IMR-90 (cell line): ENCODE results near the gene LRRC2. TPM values are rescaled to one million over a fixed set of nuclear protein-coding genes. Genes with fewer than 3 reads are reported as not detected.

ENCODE experiments used
- ATAC-seq: fragments of 200-7000 bp; cut with Tn5 transposase; 2 replicates; pipeline ENCODE4 v1.9.1; 2020; ENCODE audit warnings: low read depth, mild to moderate bottlenecking, moderate library complexity
- BruUV-seq: library from RNA; stranded (reverse); fragments of 400-500 nt; replicated peaks from 2 replicates; lab custom pipeline; 2021; lab: Mats Ljungman, UMichigan
- CTCF ChIA-PET: fragments of 300-600 bp; formaldehyde crosslinking; extraction: SDS; loops from one replicate; lab custom pipeline; 2021; ENCODE audit warnings: antibody characterized with exemption; lab: Yijun Ruan, JAX
- POLR2A ChIA-PET: fragments of 300-600 bp; sonication (Branson Sonifier 250); formaldehyde crosslinking; loops from one replicate; lab custom pipeline; 2022; ENCODE audit warnings: antibody characterized with exemption; ENCODE audit not compliant: unreplicated experiment; lab: Charles Lee
- DNase-seq: peaks from one replicate; pipeline ENCODE4 v3.0.0; 2013
- H2AFZ ChIP-seq: replicated peaks from 2 replicates; pipeline ENCODE3; 2013; ENCODE audit warnings: low read length, mild to moderate bottlenecking; ENCODE audit not compliant: poor library complexity
- H2AK5ac ChIP-seq: 2 replicates; pipeline ENCODE4 v1.6.1; 2013; ENCODE audit warnings: low read depth, low read length, inconsistent platforms
- H2AK9ac ChIP-seq: replicated peaks from 2 replicates; pipeline ENCODE3; 2013; ENCODE audit warnings: mild to moderate bottlenecking, low read depth, low read length, moderate library complexity; ENCODE audit not compliant: poor library complexity
- H2BK120ac ChIP-seq: 2 replicates; pipeline ENCODE4 v1.6.1; 2013; ENCODE audit warnings: low read depth, low read length, inconsistent platforms
- H2BK15ac ChIP-seq: 3 replicates; pipeline ENCODE4 v1.6.1; 2013; ENCODE audit warnings: low read depth, low read length, inconsistent platforms
- H2BK20ac ChIP-seq: 2 replicates; pipeline ENCODE4 v1.6.1; 2013; ENCODE audit warnings: low read depth, mild to moderate bottlenecking, inconsistent platforms, low read length, moderate library complexity
- H2BK5ac ChIP-seq: 2 replicates; pipeline ENCODE4 v1.6.1; 2013; ENCODE audit warnings: mild to moderate bottlenecking, low read depth, low read length, inconsistent platforms; ENCODE audit not compliant: poor library complexity, severe bottlenecking
- H3K14ac ChIP-seq: replicated peaks from 2 replicates; pipeline ENCODE4 v1.6.1; 2013; ENCODE audit warnings: low read depth, low read length, inconsistent platforms
- H3K18ac ChIP-seq: 2 replicates; pipeline ENCODE4 v1.6.1; 2013; ENCODE audit warnings: low read depth, low read length, control low read depth
- H3K23ac ChIP-seq: 2 replicates; pipeline ENCODE4 v1.6.1; 2013; ENCODE audit warnings: low read depth, low read length, inconsistent platforms
- H3K27ac ChIP-seq: 2 replicates; pipeline ENCODE4 v1.5.1; 2013; ENCODE audit warnings: mild to moderate bottlenecking, control low read depth, low read length; ENCODE audit not compliant: insufficient read depth
- H3K27me3 ChIP-seq: 2 replicates; pipeline ENCODE4 v1.6.1; 2013; ENCODE audit warnings: low read length; ENCODE audit not compliant: control insufficient read depth, insufficient read depth
- H3K36me3 ChIP-seq: 2 replicates; pipeline ENCODE4 v1.6.1; 2013; ENCODE audit warnings: low read length, mixed read lengths; ENCODE audit not compliant: control insufficient read depth, insufficient read depth
- H3K4ac ChIP-seq: 2 replicates; pipeline ENCODE4 v1.6.1; 2013; ENCODE audit warnings: low read depth, low read length, inconsistent platforms
- H3K4me1 ChIP-seq: 2 replicates; pipeline ENCODE4 v1.6.1; 2013; ENCODE audit warnings: low read length, mixed read lengths; ENCODE audit not compliant: control insufficient read depth, insufficient read depth
- H3K4me2 ChIP-seq: 2 replicates; pipeline ENCODE4 v1.6.1; 2013; ENCODE audit warnings: low read depth, mild to moderate bottlenecking, control low read depth, low read length, moderate library complexity
- H3K4me3 ChIP-seq: 2 replicates; pipeline ENCODE4 v1.5.1; 2013; ENCODE audit warnings: low read depth, mild to moderate bottlenecking, control low read depth, low read length, moderate library complexity; ENCODE audit not compliant: insufficient read depth
- H3K56ac ChIP-seq: 2 replicates; pipeline ENCODE4 v1.6.1; 2013; ENCODE audit warnings: low read length, inconsistent platforms; ENCODE audit not compliant: insufficient read depth; ENCODE audit errors: extremely low read depth
- H3K79me1 ChIP-seq, 2 experiments: 2 replicates each; pipeline ENCODE4 v1.6.1; 2013; ENCODE audit warnings: low read length in 2 of 2, inconsistent platforms in 1 of 2, low read depth in 1 of 2
- H3K9ac ChIP-seq: 2 replicates; pipeline ENCODE4 v1.6.1; 2013; ENCODE audit warnings: low read depth, low read length, control low read depth
- H3K9me1 ChIP-seq: 2 replicates; pipeline ENCODE4 v1.6.1; 2013; ENCODE audit warnings: low read length, inconsistent platforms; ENCODE audit not compliant: insufficient read depth
- H3K9me3 ChIP-seq: 2 replicates; pipeline ENCODE4 v1.6.1; 2013; ENCODE audit warnings: low read length; ENCODE audit not compliant: control insufficient read depth, insufficient read depth
- H4K20me1 ChIP-seq: 2 replicates; pipeline ENCODE4 v1.6.1; 2013; ENCODE audit warnings: low read length, inconsistent platforms; ENCODE audit not compliant: insufficient read depth
- H4K5ac ChIP-seq: 2 replicates; pipeline ENCODE4 v1.6.1; 2013; ENCODE audit warnings: mild to moderate bottlenecking, low read depth, low read length, control low read depth
- H4K8ac ChIP-seq, 2 experiments: 2 replicates each; pipeline ENCODE4 v1.6.1; 2013; ENCODE audit warnings: low read depth in 2 of 2, low read length in 2 of 2, control low read depth in 1 of 2, inconsistent platforms in 1 of 2
- H4K91ac ChIP-seq: 2 replicates; pipeline ENCODE4 v1.6.1; 2013; ENCODE audit warnings: low read depth, low read length, inconsistent platforms; ENCODE audit not compliant: insufficient read depth
- CEBPB ChIP-seq: IDR thresholded peaks from 2 replicates; pipeline ENCODE4 v1.6.1; 2012; ENCODE audit warnings: low read depth, low read length, improper control_type of control experiment
- CHD1 ChIP-seq: IDR thresholded peaks from 2 replicates; pipeline ENCODE4 v1.6.1; 2012; ENCODE audit warnings: low read depth, low read length, improper control_type of control experiment
- MAFK ChIP-seq: IDR thresholded peaks from 2 replicates; pipeline ENCODE4 v1.6.1; 2012; ENCODE audit warnings: low read depth, low read length, improper control_type of control experiment
- MAZ ChIP-seq: IDR thresholded peaks from 2 replicates; pipeline ENCODE4 v1.6.1; 2012; ENCODE audit warnings: low read depth, mild to moderate bottlenecking, low read length, improper control_type of control experiment, moderate library complexity, borderline replicate concordance
- NFE2L2 ChIP-seq: fragments of 150-350 bp; IDR thresholded peaks from 2 replicates; pipeline ENCODE4 v1.6.1; 2016; ENCODE audit warnings: low read depth, mild to moderate bottlenecking, low read length
- POLR2A ChIP-seq: IDR thresholded peaks from 2 replicates; pipeline ENCODE4 v1.6.1; 2012; ENCODE audit warnings: mild to moderate bottlenecking, low read depth, low read length
- RAD21 ChIP-seq: IDR thresholded peaks from 2 replicates; pipeline ENCODE4 v1.6.1; 2012; ENCODE audit warnings: low read length, improper control_type of control experiment
- RCOR1 ChIP-seq: IDR thresholded peaks from 2 replicates; pipeline ENCODE4 v1.6.1; 2012; ENCODE audit warnings: mild to moderate bottlenecking, low read length, improper control_type of control experiment; ENCODE audit not compliant: insufficient replicate concordance
- RFX5 ChIP-seq: IDR thresholded peaks from 2 replicates; pipeline ENCODE4 v1.8.0; 2012; ENCODE audit warnings: low read depth, mild to moderate bottlenecking, low read length, moderate library complexity
- SMC3 ChIP-seq: fragments of 150-350 bp; IDR thresholded peaks from 2 replicates; pipeline ENCODE4 v1.6.1; 2016; ENCODE audit warnings: low read depth, mild to moderate bottlenecking, antibody characterized with exemption, low read length, moderate library complexity
- WGBS, 2 experiments: methylation state at CpG; one replicate each; pipeline versions ENCODE4 v1.1.5 to v1.1.7; 2013; ENCODE audit warnings: missing lambda C conversion rate in 2 of 2; ENCODE audit not compliant: insufficient read length in 1 of 2; ENCODE audit errors: extremely low coverage in 2 of 2; 5-methylcytosine and 5-hydroxymethylcytosine counted together
- dilution Hi-C: fragments of 300-500 bp; cut with HindIII; formaldehyde crosslinking; loops from one replicate; pipeline ENCODE4 v1.14.3; 2018; ENCODE audit warnings: low sequenced_read_pairs; ENCODE audit not compliant: unreplicated experiment
- in situ Hi-C: fragments of 300-500 bp; cut with MboI; formaldehyde crosslinking; loops from 3 replicates; pipeline ENCODE4 v1.14.3; 2019; ENCODE audit warnings: low sequenced_read_pairs, inconsistent platforms, mixed read lengths
- intact Hi-C: fragments of 100-400 bp; cut with micrococcal nuclease; formaldehyde crosslinking; loops from 2 replicates; pipeline ENCODE4 v1.10.0; 2022
- polyA plus RNA-seq, 3 experiments: library from polyadenylated mRNA; depleted of rRNA; stranded (reverse); fragments of >200 nt; gene quantifications; 2 replicates each; pipeline ENCODE4 v1.2.3, GENCODE V29; 2012; ENCODE audit warnings: low replicate concordance in 1 of 3
- total RNA-seq: library from RNA; depleted of rRNA; stranded (reverse); fragments of >200 nt; gene quantifications from 2 replicates; pipeline ENCODE4 v1.2.3, GENCODE V29; 2012

Gene LRRC2
- total and polyA plus RNA-seq, 2 of the 4 experiments (the other 2 are of a cell fraction), result 2.9 to 4.1 TPM

DNA sequence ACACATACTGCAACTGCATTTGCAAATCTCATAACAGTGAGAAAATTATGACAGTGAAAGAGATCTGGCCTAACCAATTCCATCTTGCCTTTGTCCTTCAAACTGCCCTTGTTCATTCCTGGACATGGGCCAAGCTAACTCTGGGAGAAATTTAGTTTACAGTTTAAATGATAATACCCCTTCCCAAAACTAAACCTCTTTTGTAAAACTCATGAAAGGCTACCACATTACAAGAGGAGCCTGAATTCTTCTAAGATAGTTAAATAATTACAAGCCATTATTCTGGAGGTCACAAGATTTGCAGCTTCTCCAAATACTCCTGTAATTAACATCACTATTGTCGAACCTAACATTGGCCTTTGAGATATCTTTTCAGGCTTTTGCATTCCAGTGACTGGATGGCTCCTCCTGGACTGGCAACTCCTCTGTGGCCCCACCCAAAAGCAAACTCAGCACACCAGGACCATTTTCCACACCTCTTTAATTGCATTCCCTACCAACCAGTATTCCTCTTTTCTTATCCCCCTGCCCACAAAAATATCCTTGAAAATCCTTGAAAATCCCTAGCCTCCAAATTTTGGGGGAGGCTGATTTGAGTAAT is 37.4 kb upstream of the LRRC2 start:
- H2AFZ ChIP-seq, result no peak overlapping the region
- H2BK20ac ChIP-seq, result no peak overlapping the region
- H3K4me1 ChIP-seq, result no peaks in the 10 kb centered on the region; the same call in 1 of the 2 replicates
- H3K27ac ChIP-seq, result no peak overlapping the region
- H3K9ac ChIP-seq, result no peak overlapping the region
- no peak overlapping the region for H4K8ac ChIP-seq
- H3K79me1 ChIP-seq, result no peaks in the 10 kb centered on the region
- 33% methylated on average over 1 of the region's 1 CpG; no CpG with 5 or more reads in 1 of the 2 experiments for WGBS, 2 experiments
- no peak overlapping the region for H2BK120ac ChIP-seq
- CTCF ChIA-PET, result no interaction called here
- no peak overlapping the region for H3K18ac ChIP-seq
- H2AK9ac ChIP-seq, result no peak overlapping the region
- H4K5ac ChIP-seq, result no peak overlapping the region
- H3K23ac ChIP-seq, result no peak overlapping the region
- H3K36me3 ChIP-seq, result no peaks in the 10 kb centered on the region
- intact Hi-C loops, result no loop called here
- DNase-seq (no peak), ATAC-seq (no peak)
- in situ Hi-C loops, result no loop called here
- no peak overlapping the region for H2BK5ac ChIP-seq
- BruUV-seq, result no TSS peak
- no peak overlapping the region for H3K4me2 ChIP-seq
- POLR2A ChIA-PET, result no interaction called here
- H3K27me3 ChIP-seq, result peaks cover 10% of the 10 kb centered on the region; the same call in 1 of the 2 replicates
- H2AK5ac ChIP-seq, result no peak overlapping the region
- no peaks in the 10 kb centered on the region for H3K9me1 ChIP-seq
- H3K56ac ChIP-seq, result no peak overlapping the region
- TF ChIP-seq SMC3 (no peak), MAFK (no peak), CHD1 (no peak), RAD21 (no peak), CEBPB (no peak), NFE2L2 (no peak), RFX5 (no peak), RCOR1 (no peak), POLR2A (no peak), MAZ (no peak)
- H3K9me3 ChIP-seq, result no peaks in the 10 kb centered on the region
- no peak overlapping the region for H2BK15ac ChIP-seq
- H3K14ac ChIP-seq, result no peak overlapping the region
- H3K4me3 ChIP-seq, result no peak overlapping the region
- dilution Hi-C loops, result no loop called here
- H3K4ac ChIP-seq, result no peak overlapping the region
- no peak overlapping the region for H4K91ac ChIP-seq
- no peaks in the 10 kb centered on the region for H4K20me1 ChIP-seq
